GM21381 (cell line): ENCODE results near the gene RTP1.
"Not testable (repeated sequence)": the region's sequence is repeated elsewhere in the genome, so short reads cannot be mapped to it uniquely, and the experiment has no call there.

Experiments
- ATAC-seq: cut with Tn5 transposase; IDR thresholded peaks from one replicate; pipeline ENCODE4 v1.9.1; 2021; ENCODE audit warnings: mild to moderate bottlenecking, moderate library complexity; ENCODE audit not compliant: unreplicated experiment

RTP1 gene

DNA sequence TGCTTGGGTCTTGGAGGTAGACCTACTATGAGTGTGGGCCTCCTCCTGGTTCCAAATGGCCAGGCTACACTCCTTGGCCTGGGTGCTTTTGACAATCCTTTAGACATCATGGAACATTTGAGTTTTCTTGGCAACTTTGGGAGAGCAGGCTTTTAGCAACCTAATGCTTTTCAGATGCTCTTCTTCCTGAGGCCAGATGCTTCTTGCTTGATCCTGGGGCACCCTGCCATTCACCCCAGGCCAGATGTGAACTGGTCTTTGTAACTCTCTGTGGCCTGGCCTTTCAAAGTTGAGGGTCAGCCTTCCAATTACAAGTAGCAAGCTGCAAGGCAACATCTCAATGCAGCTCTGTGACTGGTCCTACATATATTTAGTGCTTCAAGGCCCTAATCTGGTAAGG is 40.5 kb downstream of the RTP1 start:
- ATAC-seq: no peak

DNA sequence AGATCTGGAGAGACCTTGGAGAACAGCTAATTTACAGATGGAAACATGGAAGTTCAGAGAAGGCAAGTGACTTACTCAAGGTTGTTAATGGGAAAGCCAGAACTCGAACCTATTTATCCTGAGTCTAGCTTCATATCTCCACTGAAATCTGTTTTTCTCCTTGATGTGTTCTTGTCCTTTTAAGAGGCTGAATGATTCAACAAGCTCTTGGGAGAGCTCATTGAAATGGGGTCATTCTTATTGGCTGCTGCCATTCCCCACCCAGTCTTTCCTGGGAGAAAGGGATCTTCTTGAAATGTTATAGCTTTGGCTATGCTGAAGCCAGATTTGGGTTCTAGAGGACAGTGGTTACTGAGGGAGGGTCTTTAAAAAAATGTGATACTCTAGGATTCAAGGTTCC is 41.0 kb downstream of the RTP1 start:
- no peak for ATAC-seq

DNA sequence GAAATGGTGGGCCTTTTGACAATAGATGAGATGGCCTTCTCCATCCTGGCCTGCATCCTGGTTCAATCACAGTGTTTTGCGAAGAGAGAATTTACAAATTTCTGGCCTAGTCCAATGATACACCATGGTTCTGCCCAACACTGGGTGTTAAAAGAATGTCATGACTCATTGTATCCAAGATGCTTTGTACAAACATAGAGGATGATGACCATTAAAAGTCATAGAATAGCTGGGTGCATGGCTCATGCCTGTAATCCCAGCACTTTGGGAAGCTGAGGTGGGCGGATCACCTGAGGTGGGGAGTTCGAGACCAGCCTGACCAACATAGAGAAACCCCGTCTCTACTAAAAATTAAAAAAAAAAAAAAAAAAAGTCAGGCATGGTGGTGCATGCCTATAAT is 41.5 kb downstream of the RTP1 start:
- not testable (repeated sequence) for ATAC-seq

DNA sequence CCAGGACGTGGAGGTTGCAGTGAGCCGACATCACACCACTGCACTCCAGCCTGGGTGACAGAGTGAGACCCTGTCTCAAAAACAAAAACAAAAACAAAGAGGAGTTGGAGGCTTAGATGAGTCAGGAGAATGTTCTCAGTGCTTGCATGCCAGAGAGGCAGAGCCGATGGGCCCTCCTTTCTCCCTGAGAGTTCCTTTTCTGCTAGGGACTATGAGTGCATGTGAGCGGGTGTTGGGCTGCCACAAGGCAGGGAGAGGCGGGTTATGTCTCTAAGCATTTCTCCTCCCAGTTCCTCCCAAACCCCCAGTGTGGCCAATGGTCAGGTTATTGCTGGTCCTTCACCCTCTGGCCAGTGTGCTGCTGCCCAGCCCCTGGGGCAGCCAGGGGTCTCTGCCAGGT is 45.1 kb downstream of the RTP1 start:
- no peak for ATAC-seq

DNA sequence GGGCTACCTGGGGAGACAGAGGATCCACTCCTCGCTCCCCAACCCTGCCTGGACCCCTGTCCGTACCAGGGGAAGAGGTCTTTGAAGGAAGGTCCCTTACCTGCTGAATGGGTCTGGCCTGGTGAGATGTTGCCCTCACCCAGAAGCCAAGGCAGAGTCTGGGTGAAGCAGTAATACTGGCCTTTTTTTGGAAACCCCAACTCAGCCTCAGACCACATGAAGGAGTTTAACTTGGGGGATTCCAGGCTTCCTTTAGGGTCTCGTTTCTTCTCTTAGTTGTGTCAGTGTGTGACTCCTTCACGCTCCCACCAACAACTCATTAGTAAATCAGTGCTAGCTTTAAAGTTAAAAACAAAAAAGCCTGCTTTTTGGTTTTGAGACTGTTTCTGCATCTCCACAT is 45.6 kb downstream of the RTP1 start:
- ATAC-seq: no peak

DNA sequence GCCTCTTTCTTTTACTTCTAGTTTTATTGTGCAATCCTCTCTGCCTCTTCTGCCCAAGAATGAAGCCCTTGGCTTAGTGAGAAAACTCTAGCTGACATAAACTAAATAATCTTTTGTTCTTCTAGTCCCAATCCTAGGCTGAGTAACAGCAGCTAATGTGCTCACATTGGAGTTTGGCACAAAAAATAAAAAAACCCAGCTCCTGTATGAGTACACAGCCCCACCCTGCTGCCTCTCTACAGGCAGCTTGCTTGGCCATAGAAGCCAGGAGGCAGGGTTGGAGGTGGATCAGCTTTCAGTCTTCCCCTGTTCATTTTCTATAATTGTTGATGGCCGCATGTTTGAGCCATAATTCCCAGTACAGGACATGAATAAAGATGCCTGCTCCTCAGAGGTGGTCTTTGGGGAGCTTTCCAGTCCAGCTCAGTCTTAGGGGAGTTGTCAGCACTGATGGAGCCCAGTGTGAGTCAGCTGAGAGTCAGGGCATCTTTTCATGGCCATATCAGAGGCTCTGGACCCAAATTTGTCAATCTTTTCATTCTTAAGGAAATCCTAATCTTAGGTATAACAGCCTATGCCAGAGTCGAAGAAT is 46.7 kb downstream of the RTP1 start:
- ATAC-seq: no peak

DNA sequence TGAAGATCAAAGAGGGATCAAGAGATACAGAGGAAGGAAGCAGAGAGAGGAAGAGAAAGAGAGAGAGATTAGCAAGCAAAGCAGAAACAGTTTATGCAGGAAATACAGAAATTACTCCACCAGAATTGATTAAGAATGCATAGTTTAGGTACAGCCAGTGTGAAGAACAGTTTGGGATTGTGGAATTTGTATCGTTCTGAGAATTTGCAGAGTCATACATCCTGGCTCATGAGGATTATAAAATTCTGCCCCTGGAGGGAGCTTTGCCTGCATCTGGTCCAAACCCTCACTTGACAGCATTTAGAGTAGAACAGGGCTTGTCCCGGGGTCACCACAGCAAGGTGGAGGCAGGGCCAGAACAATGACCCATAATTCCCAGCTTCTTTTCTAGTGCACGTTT is 50.1 kb downstream of the RTP1 start:
- ATAC-seq: no peak
